Inflammatory macrophage (primary cell): Measurements from ENCODE around the gene ATP23.

Source experiments
- DNase-seq, 2 donors: peaks; one replicate each; pipeline ENCODE4 v3.0.0-alpha.2; 2020 to 2022

ATP23 gene

GRCh38 chr12:57983858-57984505, 42.6 kb downstream of the ATP23 start:
- DNase-seq: no peak

- DNase-seq: no peak
Measured at GRCh38 chr12:57984629-57985151, 43.3 kb downstream of the ATP23 start.

GRCh38 chr12:57985685-57986084, 44.3 kb downstream of the ATP23 start:
- DNase-seq: peak in 1 of 2 donors; percentile 43

GRCh38 chr12:57989838-57990237, 48.5 kb downstream of the ATP23 start:
- DNase-seq: no peak

GRCh38 chr12:57990241-57990883, 49.0 kb downstream of the ATP23 start:
- DNase-seq: no peak

GRCh38 chr12:57992001-57992400, 50.6 kb downstream of the ATP23 start:
- DNase-seq: no peak

- DNase-seq: no peak
Measured at GRCh38 chr12:57993030-57993429, 51.7 kb downstream of the ATP23 start.

- DNase-seq: no peak
Measured at GRCh38 chr12:57993834-57994233, 52.5 kb downstream of the ATP23 start.

GRCh38 chr12:57996520-57996919, 55.2 kb downstream of the ATP23 start:
- DNase-seq: no peak

GRCh38 chr12:57998251-57998650, 56.9 kb downstream of the ATP23 start:
- no peak for DNase-seq

GRCh38 chr12:58000499-58000898, 59.1 kb downstream of the ATP23 start:
- no peak for DNase-seq

GRCh38 chr12:58007875-58008274, 66.5 kb downstream of the ATP23 start:
- no peak for DNase-seq

- DNase-seq: no peak
Measured at GRCh38 chr12:58008634-58009033, 67.3 kb downstream of the ATP23 start.
